HG02763 (cell line): ENCODE results near the gene RAB38.

ENCODE experiments used
- ATAC-seq: cut with Tn5 transposase; IDR thresholded peaks from one replicate; pipeline ENCODE4 v1.9.1; 2021; ENCODE audit warnings: mild to moderate bottlenecking, moderate library complexity; ENCODE audit not compliant: unreplicated experiment

The RAB38 gene

DNA sequence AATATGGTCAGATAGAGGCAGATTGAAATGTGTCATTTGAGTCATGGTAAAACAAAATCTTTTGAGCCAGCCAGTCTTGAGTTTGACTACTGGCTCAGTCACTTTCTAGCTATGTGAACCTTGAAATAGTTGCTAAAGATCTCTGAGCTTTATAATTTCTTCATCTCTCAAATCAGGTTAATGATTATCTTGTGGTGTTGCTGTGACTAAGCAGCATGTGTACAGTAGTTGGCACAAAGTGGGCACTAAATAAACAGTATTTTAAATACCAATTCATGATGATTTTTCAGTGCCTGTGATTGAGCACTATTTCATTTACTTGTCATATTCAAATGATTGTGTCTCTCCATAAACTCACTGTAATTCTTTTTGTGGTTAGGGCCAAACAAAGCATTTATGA lies 70.8 kb downstream of the RAB38 start:
- ATAC-seq = no peak

DNA sequence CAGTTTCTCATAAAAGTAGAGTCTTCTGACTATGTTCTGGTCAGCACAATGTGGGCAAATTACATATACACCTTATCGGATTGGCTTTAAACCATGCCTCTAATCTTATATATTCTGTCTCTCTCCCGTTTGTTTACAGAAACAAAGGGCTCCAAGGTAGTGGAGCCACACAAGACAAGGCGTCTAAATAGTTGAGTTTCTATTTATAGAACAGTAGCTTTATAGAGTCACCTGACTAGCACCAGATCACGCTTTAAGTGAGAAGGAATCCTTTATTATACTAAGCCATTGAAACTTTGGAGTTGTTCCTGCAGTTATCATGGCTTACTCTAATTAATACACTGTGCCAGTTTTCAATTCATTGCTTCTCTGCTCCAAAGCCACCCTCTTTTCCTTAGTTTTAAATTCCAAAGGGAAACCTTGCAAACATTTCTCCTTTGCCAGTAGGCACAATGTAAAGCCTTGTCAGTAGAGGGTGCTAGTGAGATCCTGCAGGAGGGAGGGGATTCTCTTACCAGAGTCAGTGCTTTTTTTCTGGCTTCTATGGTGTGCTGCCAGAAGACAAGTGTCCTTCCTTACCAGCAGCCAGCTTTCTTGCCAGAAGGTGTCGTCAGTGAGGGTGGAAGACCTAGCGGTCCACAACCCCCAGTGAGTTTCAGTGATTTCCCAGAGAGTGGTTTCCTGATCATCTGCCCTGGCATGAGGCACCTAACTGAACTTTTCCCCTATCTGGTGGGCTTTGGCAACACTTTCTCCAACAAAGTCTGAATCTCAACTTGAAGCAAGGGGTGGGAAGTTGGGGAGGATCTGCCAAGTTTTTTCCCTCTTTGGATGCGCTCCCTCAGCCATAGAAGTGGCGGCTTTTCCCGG lies 71.7 kb downstream of the RAB38 start:
- ATAC-seq = peak; percentile 79

DNA sequence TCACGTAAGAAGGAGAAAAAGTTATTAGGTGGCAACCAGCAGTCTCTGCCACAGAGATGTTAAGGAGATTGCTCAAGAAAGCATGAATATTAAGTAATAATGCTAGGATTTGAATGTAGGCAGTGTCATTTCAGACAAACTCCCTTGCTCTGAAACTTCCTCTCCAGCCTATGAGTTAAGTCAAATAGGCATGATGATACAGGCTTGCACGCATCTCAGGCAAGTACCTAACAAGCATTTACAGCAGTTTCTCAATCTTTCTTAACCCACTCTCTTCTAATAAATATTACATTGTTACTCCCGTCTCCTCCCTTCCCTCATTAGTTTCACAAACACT lies 72.7 kb downstream of the RAB38 start:
- no peak for ATAC-seq

DNA sequence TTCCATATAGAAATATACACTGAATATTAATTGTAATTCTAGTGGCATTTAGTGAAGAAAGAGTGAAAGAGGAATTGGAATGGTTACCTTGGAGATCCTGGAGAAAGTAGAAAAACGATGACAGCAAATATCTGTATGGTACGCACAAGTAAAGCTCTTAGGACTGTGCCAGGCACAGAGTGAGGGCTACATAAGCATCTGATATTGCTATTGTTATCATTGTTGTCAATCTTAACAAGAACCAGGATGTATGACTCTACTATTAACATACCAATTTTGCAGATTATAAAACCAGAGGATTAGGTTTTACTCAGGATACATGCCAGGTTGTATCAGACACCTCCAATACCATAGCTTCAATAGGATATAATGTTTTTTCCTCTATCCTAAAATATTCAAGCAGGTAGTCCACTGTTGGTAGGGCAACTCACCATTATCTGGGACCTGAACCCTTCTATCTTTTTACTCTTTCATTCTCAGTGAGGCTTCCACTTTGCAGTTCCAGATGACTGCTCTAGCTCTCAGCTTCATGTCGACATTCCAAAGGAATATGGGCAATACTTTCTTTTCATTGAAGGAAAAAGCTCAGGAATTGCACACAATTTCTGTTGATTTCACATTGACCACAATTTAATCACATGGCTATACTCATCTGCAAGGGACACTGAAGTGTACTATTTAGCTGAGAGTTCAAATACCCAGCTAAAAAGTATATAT lies 73.2 kb downstream of the RAB38 start:
- ATAC-seq = no peak

DNA sequence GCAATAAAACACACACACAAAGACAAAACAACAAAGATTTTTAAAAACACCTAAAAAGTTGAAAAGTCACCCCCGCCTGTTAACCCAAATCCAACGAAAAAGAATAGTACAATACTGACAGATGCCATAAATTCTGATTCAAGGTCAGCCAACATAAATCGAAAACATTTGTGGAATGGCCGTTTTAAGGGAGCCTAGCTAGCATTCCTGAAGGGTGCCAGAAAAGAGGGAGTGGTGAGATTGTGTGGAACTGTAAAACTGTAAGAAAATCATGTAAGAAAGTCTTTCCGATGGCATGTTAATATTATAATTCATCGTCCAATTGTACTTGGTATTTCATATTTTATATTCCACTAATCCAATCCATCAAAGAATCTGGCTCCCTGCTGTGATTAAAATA lies 75.1 kb downstream of the RAB38 start:
- no peak for ATAC-seq

DNA sequence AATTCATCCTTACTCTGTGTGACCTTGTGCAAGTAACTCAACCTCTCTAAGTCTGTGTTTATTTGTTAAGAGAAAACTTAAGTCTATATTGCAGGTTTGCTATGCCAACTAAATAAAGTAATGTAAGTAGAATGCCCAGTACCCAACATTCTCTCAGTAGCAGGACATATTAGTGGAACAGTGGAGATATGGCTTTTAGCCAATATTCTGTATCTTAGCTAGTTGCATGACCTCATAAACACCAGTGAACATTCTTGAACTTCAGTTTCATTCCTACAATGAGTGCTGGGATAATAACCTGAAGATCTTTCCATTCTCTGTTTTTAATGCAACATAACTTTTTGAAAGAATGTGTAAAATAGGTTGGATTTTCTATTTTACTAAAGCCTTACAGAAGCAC lies 77.0 kb downstream of the RAB38 start:
- ATAC-seq = no peak

DNA sequence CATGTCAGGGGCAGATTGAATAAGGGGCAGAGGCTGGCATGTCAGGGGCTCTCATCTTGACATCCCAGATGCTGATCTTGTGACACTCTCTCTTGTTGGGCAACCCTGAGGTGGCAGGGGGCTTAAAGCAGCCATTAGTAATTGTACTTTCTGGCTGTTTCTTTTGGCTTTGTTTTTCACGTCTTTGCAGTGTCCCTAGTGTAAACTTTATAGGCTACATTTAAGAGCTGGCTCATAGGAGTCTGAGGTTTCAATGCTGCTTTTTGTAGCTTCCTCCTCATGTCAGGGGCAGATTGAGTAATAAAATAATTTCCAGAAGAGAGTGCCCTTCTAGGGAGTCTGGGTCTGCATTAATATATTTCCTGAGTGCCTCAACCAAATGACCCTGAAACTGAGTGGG lies 86.1 kb downstream of the RAB38 start:
- ATAC-seq = no peak

DNA sequence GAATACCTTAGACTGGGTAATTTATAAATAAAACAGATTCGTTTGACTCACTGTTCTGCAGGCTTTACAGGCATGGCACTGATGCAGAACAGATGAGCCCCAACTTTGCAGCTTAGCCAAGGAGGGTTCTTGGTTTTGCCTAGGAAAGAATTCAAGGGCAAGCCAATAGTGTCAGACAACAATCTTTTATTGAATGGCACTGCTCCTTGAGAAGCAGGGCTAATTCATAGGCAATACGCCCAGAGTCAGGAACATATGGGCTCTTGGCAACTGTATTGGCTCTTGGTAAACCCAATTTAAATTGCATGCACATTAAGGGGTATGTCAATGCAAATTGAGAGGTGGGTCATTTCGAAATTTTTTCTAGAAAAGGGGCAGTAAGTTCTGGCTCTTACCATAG lies 87.9 kb downstream of the RAB38 start:
- ATAC-seq = no peak

DNA sequence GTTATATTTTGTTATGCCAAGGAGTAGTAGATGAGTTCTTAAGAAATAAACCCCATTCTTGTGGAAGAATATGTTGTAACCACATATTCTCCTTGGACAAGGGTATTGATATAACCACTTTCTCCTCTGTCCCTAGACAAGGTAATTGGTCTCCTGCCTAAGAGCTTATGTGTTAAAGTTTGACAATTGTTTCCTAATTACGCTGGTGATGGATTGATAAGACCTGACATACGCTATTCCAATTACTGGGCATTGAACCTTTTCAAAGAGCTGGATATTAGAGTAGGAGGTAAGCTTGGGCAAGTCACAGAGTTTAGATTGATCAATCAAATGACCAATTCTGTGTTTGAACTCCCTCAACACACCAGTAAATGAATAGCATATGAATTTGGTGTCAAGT lies 88.9 kb downstream of the RAB38 start:
- no peak for ATAC-seq

DNA sequence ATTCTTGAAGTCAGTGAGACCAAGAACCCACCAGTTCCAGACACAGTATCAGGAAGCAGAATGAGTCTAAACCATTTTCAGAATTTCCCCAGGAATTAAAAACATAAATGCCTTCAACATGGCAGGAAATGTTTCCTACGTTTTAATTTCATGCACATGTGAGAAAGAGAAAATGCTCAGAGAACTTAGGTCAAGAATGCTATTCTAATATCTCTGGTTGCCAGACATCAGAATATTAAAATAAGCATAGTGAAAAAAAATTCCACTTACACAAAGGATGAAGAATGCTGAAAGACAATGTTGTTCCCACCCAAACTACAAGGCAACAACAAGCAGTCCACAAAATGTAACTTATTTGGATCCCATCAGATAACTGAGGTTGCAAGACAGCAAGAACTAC lies 104.8 kb downstream of the RAB38 start:
- no peak for ATAC-seq

DNA sequence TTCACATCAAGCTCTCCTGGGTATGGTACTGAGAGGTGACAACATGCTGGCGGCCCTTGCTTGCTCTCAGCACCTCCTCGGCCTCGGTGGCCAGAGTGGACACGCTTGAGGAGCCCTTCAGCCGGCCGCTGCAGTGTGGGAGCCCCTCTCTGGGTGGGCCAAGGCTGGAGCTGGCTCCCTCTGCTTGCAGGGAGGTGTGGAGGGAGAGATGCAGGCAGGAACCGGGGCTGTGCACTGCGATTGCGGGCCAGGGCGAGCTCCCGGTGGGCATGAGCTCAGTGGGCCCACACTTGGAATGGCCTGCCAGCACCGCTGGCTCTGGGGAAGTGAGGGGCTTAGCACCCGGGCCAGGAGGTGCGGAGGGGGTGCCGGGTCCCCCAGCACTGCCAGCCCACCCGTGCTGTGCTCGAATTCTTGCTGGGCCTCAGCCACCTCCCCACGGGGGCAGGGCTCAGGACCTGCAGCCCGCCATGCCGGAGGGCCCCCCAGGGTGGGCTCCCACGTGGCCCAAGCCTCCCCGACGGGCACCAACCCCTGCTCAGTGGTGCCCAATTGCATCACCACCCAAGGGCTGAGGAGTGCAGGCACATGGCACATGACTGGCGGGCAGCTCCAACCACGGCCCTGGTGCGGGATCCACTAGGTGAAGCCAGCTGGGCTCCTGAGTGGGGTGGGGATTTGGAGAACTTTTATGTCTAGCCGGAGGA lies 106.2 kb downstream of the RAB38 start:
- ATAC-seq = no peak

DNA sequence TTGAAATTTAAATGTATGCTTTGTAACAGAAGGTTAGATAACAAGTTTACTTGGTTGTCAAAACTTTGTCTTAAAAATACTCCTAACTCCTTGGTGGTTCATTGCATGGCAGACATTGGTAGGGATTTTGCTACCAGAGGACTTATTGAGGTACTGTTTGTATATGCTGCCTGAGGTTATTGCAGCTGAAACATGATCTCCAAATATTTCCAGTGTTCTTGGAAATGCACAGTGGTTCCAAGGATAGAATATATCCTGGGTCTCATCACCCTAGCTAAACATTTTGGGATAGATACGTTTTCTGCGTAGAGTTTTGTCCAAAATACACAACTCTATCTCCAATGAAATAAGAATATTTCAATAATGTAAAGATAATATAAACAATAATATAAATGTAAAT lies 109.2 kb downstream of the RAB38 start:
- ATAC-seq = no peak

DNA sequence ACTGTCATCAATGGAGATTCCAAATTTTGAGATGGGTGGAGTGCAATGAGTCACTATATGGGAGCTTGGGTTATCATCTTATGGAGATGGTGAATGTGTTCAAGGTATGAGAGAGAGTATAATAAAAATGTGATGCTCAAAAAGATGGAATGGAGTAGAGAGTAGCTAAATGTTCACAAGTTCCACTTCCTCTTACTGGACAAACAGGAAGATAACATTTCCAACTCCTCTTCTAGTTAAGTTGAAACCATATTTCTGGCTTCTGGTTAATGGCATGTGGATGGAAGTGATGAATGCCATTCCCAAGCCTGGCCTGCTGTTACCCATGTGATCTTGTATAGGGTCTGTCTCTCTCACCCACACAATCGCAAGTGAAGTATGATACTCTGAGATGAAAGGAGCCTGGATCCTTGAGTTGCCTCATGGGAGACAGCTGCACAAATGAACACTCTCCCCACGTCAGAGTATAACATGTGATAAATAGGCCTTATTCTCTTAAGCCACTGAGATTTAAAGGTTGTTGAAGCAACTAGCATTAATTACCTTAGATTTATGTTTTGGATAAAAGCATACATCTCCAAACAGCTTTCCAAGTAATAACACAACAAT lies 111.0 kb downstream of the RAB38 start:
- no peak for ATAC-seq
